Muscle of back (tissue), 11 donors: ENCODE results near the gene LSP1. TPM values are rescaled to one million over a fixed set of nuclear protein-coding genes. Genes with fewer than 3 reads are reported as not detected.
A peak's percentile ranks its signal among the peaks of the same experiment; 100 is the strongest.

Experiments used
- DNase-seq, 3 donors: peaks; one replicate each; pipeline versions ENCODE4 v3.0.0 to v3.0.0-alpha.2; 2013
- polyA plus RNA-seq, 10 donors: library from polyadenylated mRNA; unstranded; fragments of 120-200 nt; gene quantifications; one replicate each; pipeline ENCODE4 v1.2.1, GENCODE V29; 2013; ENCODE audit not compliant: insufficient read length in 10 of 10

The LSP1 gene
- polyA plus RNA-seq, 10 donors = 25.7 to 81.2 (median 44.8) TPM

DNA sequence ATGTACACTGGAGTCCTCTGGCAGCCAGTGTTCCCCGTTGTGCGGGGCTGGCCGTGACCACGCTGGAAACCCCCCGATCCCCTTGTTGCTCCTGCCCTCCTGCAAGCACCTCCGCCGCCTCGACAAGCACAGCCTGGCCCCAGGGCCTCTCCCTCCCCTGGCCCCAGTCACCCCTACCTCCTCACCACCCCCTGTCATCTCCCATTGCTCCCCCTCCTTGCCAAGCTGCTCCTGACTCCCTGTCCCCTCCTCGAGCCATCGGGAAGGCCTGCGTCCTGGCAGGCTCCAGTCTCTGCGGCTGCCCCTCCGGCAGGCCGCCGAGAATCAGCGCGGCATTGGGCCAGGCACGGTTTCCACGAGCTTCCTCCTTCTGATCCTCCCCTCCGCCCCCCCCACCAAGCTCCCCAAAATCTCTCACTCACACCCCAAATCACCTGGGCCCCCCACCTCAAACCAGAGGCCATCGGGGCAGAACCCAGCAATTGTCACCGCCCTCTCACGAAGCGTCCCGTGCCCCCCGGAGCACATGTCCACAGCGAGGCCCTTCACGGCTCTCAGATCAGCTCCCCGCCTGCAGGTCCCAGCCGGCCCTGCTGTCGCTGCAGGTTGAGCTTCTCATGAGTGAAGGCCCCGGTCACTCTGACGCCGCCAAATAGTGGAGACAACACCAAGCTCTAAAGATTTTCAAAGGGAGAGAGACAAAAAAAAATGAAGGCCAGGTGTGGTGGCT lies 5.7 kb upstream of the LSP1 start:
- no peak for DNase-seq

DNA sequence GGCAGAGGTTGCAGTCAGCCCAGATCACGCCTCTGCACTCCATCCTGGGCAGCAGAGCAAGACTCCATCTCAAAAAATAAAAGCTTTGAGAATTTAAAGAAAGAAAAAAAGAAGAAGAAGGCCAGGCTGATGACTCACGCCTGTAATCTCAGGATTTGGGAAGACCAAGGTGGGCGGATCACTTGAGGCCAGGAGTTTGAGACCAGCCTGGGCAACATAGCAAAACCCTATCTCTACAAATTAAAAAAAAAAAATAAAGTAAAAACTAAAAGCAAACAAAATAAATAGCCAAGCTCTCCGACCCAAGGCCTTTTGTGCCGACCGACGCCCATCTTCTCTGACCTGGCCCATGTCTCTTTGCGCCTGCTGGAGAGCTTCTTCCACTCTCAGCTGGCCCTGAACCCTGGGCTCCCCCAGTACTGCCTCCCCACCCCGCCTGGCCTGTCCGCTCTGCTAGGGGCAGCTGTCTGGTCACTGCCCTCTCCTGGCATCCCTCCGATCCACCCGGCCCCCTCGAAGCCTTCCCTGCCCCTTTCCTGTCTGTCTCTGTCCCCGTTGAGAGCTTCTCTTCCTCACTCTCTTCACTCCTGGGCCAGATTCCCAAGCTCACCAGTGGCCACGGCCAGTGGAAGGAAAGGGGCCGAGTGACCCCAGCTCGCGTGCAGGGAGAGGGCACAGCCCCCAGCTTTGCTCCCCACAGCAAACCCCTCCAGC lies 4.8 kb upstream of the LSP1 start:
- DNase-seq = no peak

DNA sequence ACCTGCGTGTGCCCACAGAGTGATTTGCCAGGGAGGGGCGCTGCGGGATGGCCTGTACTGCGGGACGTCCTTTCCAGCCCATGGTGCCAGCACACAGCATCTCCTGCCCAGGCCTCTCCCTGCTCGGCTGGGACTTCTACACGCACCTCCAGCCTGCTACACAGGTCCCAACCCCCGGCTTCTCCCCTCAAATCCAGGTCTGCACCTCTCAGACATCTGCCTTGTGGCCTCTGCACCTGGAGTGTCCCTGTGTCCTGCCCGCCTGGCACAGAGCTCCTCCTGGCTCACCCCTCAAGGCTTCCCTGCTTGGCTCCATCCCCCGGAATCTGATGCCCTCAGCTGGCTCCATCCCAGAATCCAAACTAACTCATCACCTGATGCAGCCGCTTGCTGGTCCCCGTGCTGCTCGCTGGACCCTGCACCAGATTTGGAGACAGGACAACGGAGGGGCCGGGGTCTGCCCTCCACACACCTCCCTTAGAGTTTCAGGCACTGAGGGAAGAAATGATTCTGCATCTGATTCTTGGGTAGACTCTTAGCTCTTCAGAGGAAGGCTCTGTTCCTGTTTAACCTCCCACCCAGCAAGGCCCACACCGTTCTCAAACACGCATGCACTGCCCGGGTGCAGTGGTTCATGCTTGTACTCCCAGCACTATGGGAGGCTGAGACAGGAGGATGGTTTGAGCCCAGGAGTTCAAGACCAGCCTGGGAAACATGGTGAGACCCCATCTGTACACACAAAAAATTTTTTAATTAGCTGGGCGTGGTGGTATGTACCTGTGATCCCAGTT lies 4.0 kb upstream of the LSP1 start:
- DNase-seq = no peak

DNA sequence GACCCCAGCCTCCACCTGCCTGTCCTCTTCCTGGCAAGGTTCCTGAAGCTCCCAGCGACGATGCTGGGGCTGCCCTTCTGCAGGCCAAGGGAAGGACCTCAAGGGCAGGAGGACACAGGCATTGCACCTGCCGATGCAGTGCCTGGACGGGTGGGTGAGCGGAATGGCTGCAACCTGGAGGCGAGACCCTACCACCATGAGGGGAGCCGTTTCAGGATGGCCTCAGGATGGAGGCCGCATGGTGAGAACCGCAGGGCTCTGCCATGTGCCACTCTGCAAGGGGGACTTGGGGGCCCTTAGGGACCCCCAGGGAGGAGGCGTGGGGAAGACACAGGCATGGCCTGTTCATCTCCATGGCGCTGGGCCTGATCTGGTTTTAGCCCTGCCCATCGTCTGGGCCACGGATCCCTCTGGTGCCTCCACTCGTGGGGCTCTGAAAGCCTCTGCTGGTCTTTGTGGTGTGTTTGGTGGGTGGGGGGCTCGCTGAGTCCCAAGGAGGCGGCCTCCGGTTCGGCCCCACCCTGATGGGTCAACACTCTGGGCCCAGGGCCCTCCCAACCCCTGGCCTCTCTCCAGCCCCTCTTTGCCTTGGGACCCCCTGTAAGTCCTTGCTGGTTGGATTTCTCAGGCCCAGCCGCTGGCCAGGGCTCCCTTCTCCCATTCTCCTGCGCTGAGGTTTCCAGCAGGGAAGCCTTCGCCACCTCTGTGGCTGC lies 1.3 kb upstream of the LSP1 start:
- DNase-seq = no peak

DNA sequence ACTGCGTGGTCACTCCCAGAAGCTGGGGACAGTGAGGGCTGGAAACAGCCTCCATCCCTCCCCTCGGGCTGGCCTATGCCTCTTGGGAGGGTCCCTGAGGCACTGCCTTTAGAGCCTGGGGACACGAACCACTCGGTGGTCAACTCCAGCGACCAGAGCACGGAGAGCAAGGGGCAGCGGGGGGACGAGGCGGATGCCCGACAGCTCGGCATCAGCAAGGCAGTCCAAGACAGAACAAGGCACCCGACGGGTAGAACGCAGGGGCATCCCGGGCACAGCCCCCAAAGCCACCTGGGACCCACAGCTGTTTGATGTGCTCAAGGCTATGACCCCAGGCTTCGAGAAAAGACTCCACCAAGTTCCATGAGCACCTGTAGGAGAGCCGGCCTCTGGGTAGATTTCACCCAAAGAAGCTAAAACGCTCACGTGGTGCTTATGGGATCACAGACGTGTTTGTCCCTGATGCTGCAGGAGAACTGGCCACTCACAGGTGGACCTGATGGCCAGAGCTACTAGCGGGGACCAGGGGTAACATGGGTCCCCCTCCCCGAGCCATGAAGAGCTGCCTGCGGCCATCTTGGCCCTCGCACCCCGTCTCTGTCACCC lies 510 bp upstream of the LSP1 start:
- no peak for DNase-seq

DNA sequence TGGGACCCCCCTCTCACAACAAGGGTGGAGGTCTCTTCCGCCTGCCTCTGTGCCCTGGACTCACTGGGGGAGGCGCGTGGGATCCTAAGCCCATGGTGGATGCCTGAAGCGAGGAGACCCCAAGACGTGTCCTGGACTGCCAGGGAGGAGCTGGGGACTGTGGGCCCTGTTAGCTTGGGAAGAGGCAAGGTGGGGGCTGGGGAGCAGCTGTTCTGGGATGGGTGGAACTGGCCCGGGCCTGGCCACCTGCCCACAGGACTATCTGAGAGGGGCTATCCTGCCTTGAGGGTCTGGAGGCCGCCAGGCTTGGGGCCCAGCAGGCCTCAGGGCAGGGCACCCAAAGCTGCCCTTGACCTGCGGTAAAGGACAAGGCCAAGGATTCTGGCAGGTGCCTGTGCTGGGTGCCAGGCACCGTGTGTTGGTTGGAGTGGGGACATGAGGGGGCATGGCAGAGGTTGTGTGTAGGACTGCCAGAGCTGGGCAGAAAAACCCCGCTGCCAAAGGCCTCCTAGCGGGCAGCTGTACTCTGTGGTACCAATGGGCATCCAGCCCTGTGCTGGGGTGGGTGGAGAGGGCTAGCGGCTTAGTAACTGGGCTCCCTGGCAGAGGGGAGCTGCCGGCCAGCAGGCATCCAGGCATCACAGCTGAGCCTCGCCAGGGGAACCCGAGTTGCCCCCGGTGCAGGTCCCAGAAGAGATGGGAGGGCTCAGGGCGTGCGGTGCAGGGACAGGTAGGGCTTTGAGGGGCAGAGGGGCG lies 670 bp downstream of the LSP1 start:
- peak in 1 of 3 donors; percentile 41 for DNase-seq

DNA sequence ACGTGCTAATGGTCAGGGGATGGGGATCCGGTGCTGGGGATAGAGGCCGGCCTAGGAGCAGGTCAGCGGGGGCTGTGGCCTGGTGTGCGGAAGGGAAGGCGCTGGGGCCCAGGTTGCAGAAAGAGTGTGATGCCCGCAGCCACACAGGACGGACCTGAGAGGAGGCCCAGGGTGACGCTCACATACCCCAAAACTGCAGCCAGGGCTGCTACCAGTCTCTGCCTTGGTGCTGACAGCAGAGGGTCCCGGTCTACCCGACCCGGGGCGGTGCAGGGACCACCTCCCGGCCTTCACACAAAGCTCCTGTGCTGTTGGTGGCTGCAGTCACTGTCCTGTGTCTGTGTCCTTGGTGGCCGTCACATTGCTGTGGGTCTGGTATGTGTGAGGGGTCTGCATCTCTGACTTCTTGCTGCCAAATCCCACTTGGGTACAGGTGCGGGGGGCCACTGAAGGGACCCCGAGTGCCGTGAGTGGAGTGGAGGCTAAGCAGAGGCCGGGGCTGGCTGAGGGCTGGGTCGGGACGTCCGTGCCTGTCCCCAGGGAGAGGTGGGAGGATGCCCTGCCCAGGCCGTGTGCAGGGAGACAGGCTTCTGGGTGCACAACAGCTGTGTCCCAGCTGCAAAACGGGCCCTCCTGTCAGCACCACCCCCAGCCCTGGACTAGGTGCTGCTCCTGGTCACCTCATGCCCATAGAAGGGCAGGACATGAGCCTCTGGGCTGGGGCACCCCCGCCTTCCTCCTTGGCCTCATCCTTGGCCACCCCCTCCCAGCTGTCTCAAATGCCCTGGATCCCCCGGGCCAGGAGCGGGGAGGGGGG lies 1.5 kb downstream of the LSP1 start:
- DNase-seq = peak in 1 of 3 donors; percentile 55

DNA sequence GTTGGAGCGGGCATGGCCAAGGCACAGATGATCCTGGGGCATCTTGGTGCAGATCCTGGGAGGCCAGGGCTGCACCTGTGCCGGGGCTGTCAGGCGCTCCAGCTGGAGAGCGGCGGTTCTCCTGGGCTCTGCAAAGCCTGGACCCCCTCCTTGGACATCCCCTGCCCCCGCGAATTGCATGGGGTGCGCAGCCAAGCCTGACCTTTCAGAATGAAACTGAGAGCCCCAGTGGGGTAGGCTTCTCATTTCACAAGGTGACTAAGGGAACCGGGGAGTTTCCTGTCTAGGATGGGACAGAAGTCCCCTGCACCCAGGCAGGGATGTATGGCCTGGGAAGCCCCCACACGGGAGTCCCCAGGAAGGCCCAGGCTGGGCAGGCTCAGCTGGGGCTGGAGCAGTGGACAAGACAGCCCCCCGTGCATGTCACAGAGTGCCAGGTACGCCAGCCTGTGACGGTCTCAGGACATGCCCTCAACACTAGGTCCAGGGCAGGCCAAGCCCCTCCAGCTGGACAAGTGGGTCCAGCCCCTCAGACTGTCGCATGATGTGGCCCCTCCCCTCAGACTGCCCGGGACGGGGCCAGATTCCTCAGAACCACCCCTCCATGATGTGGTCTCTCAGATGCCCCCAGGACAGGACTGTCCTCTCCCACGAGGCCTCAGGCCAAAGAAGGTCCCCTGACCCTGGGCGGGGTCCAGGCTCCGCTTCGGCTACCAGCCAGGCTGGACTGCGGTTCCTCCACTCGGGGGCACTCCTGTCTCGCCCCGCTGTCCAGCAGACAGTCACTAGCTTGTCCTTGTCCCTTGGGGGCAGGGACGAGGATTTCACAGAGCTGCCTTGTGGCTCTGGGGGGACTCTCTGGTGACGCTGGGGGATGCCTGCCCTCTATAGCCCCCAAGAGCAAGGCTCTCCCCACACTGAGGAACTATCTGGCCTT lies 2.3 kb downstream of the LSP1 start:
- DNase-seq = no peak

DNA sequence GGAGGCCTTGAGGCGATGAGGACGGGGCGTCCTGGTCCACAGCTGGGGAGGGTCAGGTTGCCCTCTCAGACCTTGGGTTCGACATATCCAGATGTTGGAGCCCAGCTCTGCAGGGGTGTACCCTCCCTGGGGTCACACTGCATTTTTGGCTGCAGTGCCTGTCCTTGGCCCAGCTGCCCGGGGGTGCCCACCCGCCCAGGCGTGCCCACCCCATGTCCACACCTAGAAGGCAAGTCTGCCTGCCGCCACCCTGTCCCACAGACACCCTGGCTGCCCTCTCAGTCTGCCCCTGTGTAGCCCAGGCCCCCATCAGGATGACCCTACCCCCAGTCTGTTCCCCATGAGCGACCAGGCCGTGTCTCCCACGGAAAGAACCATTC lies 3.0 kb downstream of the LSP1 start:
- DNase-seq = no peak

DNA sequence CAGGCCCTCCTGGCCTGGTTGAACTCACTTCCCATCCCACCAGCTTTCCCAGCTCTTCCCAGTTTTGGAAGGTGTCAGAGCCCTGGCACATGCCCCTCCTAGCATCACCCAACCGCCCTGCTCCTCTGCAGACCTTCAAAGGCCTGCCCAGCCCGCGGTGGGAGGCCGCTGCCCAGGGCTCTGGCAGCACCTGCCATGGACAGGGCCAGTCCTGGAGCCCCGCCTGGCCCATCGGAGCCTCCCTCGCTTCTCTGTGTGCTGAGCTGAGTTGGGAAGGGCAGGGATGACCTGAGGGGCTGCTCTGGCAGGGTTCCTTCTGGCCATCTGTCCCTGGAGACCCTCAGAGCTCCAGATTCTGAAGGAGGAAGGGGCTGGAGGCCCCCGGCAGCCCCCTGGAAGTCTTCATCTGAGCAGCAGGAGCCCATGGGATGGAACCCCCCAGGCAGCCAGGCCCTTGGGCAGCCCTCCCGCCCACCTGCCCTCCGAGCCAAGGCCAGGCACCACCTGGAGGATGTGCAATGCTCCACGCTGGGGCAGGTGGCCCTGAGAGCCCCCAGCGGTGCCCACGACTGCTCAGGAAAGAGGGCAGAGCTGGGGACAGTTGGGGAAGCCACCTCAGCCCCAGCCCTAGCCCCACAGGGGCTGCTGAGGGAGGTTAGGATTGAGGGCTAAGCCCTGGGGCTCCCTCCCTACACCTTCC lies 3.6 kb downstream of the LSP1 start:
- no peak for DNase-seq

DNA sequence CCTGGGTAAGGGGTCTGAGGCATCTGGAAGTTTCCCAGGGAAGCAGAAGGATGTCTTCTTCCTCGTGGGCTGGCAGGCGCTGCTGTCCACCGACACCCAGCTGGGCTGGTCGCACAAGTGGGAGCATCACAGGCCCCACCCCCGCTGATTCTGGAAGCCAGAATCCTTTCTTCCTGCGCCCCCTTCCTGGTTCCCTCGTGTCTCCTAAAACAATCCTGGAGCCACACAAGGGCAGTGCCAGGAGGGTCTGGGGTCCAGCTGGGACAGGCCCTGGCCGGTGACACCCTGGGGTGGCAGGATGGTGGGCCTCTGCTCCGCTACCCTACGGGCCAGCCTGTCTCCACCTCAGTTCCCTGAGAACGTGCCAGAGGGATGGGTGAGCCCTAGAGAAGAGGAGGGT lies 4.2 kb downstream of the LSP1 start:
- DNase-seq = no peak

DNA sequence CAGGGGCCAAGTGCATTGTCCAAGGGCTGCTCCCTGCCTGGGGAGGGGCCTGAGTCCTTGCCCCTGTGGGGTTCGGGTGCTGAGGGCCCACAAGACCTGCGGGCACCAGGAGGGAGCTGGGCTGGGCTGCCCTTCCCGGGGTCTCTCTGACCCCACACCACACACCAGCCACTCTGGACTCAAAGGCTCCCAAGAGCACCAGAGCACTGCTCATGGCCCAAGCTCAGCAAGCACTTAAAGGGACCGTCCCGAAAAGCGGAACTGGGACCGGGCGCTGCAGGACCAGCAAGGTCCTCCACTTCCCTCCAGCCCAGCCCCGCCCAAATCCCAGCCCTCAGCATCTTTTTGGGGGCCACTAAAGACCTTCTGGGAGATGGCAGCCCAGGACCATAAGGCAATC lies 5.3 kb downstream of the LSP1 start:
- DNase-seq = no peak

DNA sequence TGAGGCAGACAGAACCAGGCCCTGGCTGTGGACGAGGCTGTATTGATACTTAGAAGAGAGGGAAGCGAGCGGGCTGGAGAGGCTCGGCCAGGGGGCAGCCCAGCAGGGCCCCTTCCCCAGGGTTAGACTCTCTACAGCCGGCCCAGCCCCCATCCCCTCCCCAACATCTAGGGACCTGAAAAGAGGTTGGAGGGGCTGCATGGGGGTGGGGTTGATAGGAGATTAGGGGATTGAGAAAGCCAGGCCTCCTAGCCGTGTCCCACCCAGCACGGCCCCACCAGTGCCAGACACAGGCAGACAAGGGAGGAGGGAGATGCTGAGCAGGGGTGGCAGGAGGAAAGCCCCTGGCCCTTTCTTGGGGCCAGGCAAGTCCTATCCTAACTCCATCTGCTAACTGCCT lies 5.7 kb downstream of the LSP1 start:
- no peak for DNase-seq

DNA sequence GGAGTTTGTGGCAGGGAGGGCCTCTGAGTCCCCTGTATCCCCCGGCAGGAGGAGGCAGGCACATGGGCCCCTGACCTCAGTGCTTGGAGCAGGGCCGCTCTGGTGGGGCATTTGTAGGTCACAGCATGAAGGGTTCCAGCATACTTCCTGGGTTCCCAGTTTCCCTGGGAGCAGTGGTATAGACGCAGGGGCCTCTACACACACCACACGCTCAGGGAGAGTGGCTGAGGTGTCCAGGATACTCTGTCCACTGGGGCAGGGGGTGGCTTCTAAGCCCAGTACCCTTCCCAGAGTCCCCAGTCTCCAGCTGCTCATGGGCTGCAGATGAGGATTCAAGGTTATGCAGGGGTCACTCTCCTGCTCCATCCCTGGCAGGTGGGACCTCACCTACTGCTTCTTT lies 6.1 kb downstream of the LSP1 start:
- no peak for DNase-seq

DNA sequence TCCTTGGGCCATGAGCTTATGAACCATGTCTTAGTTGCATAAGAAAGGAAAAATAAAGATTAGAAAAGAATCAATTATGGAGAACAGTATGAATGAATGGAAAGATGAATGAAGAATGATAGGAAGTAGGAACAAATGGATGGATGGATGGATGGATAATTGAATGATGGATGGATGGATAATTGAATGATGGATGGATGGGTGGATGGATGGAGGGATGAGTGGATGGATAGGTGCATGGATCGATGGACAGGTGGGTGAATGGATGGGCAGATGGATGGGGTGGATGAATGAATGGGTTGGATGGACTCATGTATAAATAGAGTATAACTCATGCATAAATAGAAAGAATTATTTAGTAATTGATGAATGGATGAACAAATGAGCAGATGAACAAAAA lies 7.2 kb downstream of the LSP1 start:
- no peak for DNase-seq

DNA sequence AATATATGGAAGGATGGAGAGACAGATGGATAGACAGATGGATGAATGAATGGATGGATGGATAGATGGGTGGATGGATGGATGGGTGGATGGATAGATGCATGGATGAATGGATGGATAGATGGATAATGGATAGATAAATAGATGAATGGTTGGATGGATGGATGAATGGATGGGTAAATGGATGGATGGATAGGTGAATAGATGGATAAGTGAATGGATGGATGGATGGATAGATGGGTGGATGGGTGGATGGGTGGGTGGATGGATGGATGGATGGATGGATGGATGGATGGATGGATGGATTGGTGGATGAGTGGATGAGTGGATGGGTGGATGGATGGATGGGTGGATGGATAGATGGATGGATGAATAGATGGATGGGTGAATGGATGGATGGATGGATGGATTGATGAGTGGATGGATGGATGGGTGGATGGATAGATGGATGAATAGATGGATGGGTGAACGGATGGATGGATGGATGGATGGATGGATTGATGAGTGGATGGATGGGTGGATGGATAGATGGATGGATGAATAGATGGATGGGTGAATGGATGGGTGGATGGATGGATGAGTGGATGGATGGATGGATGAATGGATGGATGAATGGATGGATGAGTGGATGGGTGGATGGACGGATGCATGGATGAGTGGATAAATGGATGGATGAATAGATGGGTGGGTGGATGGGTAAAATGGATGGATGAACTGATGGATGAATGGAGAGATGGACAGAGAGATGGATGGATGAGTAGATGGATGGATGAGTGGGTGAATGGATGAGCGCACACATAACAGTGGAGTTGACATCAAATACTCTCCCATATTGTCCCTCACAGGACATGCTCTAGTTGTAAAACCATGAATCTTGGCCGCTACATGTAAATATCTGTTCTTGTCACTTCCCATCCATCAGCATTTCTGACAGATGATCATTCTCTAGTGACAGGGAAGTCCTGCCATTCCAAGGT lies 8.8 kb downstream of the LSP1 start:
- no peak for DNase-seq
